Measurements from ENCODE around the gene TXNDC11.

- no peak for TF ChIP-seq ZFX (CRISPR knock-in tag; IDR thresholded peaks at IDR 0.05)
- no peak for TF ChIP-seq RBM39 (optimal IDR thresholded peaks at IDR 0.05; ENCODE audit: low read depth, low read length)
- TF ChIP-seq HMGXB4 (CRISPR knock-in tag; IDR thresholded peaks at IDR 0.05): no peak
- no peak for TF ChIP-seq ZNF830 (CRISPR knock-in tag; IDR thresholded peaks at IDR 0.05)
- TF ChIP-seq SMARCE1 (IDR thresholded peaks at IDR 0.05): no peak
- TF ChIP-seq, protein P1, sequence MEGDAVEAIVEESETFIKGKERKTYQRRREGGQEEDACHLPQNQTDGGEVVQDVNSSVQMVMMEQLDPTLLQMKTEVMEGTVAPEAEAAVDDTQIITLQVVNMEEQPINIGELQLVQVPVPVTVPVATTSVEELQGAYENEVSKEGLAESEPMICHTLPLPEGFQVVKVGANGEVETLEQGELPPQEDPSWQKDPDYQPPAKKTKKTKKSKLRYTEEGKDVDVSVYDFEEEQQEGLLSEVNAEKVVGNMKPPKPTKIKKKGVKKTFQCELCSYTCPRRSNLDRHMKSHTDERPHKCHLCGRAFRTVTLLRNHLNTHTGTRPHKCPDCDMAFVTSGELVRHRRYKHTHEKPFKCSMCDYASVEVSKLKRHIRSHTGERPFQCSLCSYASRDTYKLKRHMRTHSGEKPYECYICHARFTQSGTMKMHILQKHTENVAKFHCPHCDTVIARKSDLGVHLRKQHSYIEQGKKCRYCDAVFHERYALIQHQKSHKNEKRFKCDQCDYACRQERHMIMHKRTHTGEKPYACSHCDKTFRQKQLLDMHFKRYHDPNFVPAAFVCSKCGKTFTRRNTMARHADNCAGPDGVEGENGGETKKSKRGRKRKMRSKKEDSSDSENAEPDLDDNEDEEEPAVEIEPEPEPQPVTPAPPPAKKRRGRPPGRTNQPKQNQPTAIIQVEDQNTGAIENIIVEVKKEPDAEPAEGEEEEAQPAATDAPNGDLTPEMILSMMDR (IDR thresholded peaks at IDR 0.05 in 2 of 3, conservative IDR thresholded peaks at IDR 0.05 in 1 of 3; ENCODE audit: insufficient read depth in 2 of 3, low read depth in 1 of 3, low read length in 3 of 3): no peak
- TF ChIP-seq ZNF263 (CRISPR knock-in tag; IDR thresholded peaks at IDR 0.05; ENCODE audit: borderline replicate concordance): no peak
- TF ChIP-seq SIRT6 (IDR thresholded peaks at IDR 0.05; ENCODE audit: low read depth, low read length): no peak
- TF ChIP-seq SMC3 (conservative IDR thresholded peaks at IDR 0.05; ENCODE audit: insufficient read depth, low read depth, low read length): no peak
- no peak for TF ChIP-seq ETV6 (IDR thresholded peaks at IDR 0.05; ENCODE audit: borderline replicate concordance in 1 of 2, low read depth in 2 of 2, low read length in 1 of 2)
- TF ChIP-seq ETV6 (CRISPR knock-in tag; IDR thresholded peaks at IDR 0.05; ENCODE audit: borderline replicate concordance): no peak
- TF ChIP-seq BACH1 (tag; IDR thresholded peaks at IDR 0.05): no peak
Measured at GRCh38 chr16:11784038-11784369, 41.3 kb upstream of the TXNDC11 start.
